Thyroid gland (tissue), 4 donors: ENCODE results near the gene PVRIG.

Experiments used
- CTCF ChIP-seq, 6 experiments: fragments of 200-600 bp in 3 of 6; fragments of 450-650 bp in 3 of 6; sonication (generic) in 3 of 6; IDR thresholded peaks; one replicate each; pipeline ENCODE4 v1.5.1; 2016 to 2019; ENCODE audit warnings: antibody characterized with exemption in 6 of 6, mild to moderate bottlenecking in 2 of 6, inconsistent platforms in 1 of 6, moderate library complexity in 1 of 6
- POLR2A ChIP-seq, 2 donors: fragments of 450-650 bp; IDR thresholded peaks; one replicate each; pipeline ENCODE4 v1.6.1; 2017; ENCODE audit warnings: antibody characterized with exemption in 2 of 2, mild to moderate bottlenecking in 2 of 2, moderate library complexity in 1 of 2

DNA sequence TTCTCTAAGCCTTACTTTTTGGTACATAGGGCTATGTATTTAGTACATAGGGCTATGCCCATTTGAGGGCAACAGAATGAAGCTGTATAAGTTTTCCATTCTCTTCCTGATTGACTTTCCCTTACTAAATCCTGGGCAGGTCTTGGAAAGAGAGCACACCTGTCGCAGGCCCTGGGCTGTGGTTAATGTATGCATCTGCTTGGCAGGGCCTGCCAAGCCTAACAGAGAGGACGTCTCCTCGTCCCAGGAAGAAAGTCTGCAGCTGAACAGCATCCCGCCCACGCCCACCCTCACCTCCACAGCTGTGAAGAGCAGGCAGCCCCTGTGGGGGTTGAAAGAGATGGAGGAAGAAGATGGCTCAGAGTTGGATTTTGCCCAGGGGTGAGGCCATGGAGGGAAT is 8.9 kb upstream of the PVRIG start:
- no peak for TF ChIP-seq CTCF (IDR thresholded peaks at IDR 0.05)
- TF ChIP-seq POLR2A (IDR thresholded peaks at IDR 0.05) = no peak
